K562 (cell line): ENCODE measurements around the gene RXFP1.

Experiments
- EP300 ChIP-seq: IDR thresholded peaks from 2 replicates; pipeline ENCODE4 v1.6.1; 2012; ENCODE audit warnings: low read length, improper control_type of control experiment
- ETS2 ChIP-seq: IDR thresholded peaks from 2 replicates; pipeline ENCODE4 v1.6.1; 2016; ENCODE audit warnings: borderline replicate concordance, missing genetic modification characterization, mild to moderate bottlenecking, moderate library complexity, missing compliant biosample characterization; ENCODE audit not compliant: poor library complexity, severe bottlenecking
- POLR2AphosphoS5 ChIP-seq: IDR thresholded peaks from 2 replicates; pipeline ENCODE4 v1.6.1; 2011; ENCODE audit warnings: mild to moderate bottlenecking, low read depth, low read length, moderate library complexity; ENCODE audit not compliant: control insufficient read depth, insufficient read depth
- RNF2 ChIP-seq: sonication (generic); IDR thresholded peaks from 2 replicates; pipeline ENCODE4 v1.6.1; 2016
- TAF7 ChIP-seq: fragments of 450-650 bp; IDR thresholded peaks from 2 replicates; pipeline ENCODE4 v1.6.1; 2016; ENCODE audit warnings: missing genetic modification characterization, missing compliant biosample characterization
- ZNF263 ChIP-seq: sonication (generic); formaldehyde crosslinking; IDR thresholded peaks from 2 replicates; pipeline ENCODE4 v1.8.0; 2022; ENCODE audit warnings: mild to moderate bottlenecking, missing genetic modification reagents, borderline replicate concordance
- TF ChIP-seq, protein P1 (sequence below): fragments of 200-400 bp; formaldehyde crosslinking; IDR thresholded peaks from 2 replicates; pipeline ENCODE4 v1.6.1; 2017; ENCODE audit warnings: mild to moderate bottlenecking, low read depth, low read length, moderate library complexity
- TF ChIP-seq, protein P2 (sequence below), 3 experiments: IDR thresholded peaks in 2 of 3; conservative IDR thresholded peaks in 1 of 3; 2 replicates each; pipeline ENCODE4 v1.5.1; 2011 to 2012; ENCODE audit warnings: low read length in 3 of 3, mild to moderate bottlenecking in 3 of 3, control low read depth in 2 of 3, improper control_type of control experiment in 1 of 3, inconsistent platforms in 1 of 3, low read depth in 1 of 3, mixed read lengths in 1 of 3, moderate library complexity in 1 of 3; ENCODE audit not compliant: insufficient read depth in 2 of 3
- TF ChIP-seq, protein P3 (sequence below), 2 experiments: IDR thresholded peaks; 2 replicates each; pipeline ENCODE4 v1.6.1; 2012; ENCODE audit warnings: improper control_type of control experiment in 2 of 2, low read depth in 2 of 2, low read length in 2 of 2, borderline replicate concordance in 1 of 2

DNA sequence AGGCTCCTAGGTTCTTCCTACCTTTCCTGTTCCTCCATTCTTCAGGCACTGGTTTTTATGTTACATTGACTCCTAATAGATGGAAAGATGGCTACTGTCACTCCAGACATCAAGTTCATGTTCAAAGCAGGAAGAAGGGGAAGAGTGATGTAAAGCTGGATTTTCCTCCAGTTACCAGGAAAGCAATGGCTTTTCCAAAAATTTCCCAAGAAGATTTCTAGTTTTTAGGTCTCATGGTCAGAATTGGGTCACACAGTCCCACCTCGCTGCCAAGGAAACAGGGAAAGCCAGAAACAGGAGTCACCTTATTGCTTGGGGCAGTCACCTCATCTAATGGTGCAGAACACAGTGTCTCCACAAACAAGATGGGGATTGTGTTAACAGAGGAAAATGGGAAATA is 21.5 kb downstream of the RXFP1 start:
- TF ChIP-seq, protein P1, sequence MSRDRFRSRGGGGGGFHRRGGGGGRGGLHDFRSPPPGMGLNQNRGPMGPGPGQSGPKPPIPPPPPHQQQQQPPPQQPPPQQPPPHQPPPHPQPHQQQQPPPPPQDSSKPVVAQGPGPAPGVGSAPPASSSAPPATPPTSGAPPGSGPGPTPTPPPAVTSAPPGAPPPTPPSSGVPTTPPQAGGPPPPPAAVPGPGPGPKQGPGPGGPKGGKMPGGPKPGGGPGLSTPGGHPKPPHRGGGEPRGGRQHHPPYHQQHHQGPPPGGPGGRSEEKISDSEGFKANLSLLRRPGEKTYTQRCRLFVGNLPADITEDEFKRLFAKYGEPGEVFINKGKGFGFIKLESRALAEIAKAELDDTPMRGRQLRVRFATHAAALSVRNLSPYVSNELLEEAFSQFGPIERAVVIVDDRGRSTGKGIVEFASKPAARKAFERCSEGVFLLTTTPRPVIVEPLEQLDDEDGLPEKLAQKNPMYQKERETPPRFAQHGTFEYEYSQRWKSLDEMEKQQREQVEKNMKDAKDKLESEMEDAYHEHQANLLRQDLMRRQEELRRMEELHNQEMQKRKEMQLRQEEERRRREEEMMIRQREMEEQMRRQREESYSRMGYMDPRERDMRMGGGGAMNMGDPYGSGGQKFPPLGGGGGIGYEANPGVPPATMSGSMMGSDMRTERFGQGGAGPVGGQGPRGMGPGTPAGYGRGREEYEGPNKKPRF = no peak
- TF ChIP-seq TAF7 (tag) (no peak), ETS2 (tag) (no peak), RNF2 (no peak), EP300 (no peak), POLR2AphosphoS5 (no peak), ZNF263 (CRISPR knock-in tag) (no peak)
- TF ChIP-seq, protein P2, sequence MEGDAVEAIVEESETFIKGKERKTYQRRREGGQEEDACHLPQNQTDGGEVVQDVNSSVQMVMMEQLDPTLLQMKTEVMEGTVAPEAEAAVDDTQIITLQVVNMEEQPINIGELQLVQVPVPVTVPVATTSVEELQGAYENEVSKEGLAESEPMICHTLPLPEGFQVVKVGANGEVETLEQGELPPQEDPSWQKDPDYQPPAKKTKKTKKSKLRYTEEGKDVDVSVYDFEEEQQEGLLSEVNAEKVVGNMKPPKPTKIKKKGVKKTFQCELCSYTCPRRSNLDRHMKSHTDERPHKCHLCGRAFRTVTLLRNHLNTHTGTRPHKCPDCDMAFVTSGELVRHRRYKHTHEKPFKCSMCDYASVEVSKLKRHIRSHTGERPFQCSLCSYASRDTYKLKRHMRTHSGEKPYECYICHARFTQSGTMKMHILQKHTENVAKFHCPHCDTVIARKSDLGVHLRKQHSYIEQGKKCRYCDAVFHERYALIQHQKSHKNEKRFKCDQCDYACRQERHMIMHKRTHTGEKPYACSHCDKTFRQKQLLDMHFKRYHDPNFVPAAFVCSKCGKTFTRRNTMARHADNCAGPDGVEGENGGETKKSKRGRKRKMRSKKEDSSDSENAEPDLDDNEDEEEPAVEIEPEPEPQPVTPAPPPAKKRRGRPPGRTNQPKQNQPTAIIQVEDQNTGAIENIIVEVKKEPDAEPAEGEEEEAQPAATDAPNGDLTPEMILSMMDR (IDR thresholded peaks at IDR 0.05 in 2 of 3, conservative IDR thresholded peaks at IDR 0.05 in 1 of 3; ENCODE audit: insufficient read depth in 2 of 3, low read depth in 1 of 3, low read length in 3 of 3) = no peak
- TF ChIP-seq, protein P3, sequence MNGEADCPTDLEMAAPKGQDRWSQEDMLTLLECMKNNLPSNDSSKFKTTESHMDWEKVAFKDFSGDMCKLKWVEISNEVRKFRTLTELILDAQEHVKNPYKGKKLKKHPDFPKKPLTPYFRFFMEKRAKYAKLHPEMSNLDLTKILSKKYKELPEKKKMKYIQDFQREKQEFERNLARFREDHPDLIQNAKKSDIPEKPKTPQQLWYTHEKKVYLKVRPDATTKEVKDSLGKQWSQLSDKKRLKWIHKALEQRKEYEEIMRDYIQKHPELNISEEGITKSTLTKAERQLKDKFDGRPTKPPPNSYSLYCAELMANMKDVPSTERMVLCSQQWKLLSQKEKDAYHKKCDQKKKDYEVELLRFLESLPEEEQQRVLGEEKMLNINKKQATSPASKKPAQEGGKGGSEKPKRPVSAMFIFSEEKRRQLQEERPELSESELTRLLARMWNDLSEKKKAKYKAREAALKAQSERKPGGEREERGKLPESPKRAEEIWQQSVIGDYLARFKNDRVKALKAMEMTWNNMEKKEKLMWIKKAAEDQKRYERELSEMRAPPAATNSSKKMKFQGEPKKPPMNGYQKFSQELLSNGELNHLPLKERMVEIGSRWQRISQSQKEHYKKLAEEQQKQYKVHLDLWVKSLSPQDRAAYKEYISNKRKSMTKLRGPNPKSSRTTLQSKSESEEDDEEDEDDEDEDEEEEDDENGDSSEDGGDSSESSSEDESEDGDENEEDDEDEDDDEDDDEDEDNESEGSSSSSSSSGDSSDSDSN (IDR thresholded peaks at IDR 0.05; ENCODE audit: borderline replicate concordance in 1 of 2, low read depth in 2 of 2, low read length in 2 of 2) = no peak
